WTC11 (cell line): ENCODE measurements around the gene NFATC1.

Experiments
- JUN ChIP-seq: sonication (generic); formaldehyde crosslinking; IDR thresholded peaks from 2 replicates; pipeline ENCODE4 v1.8.0; 2023; ENCODE audit warnings: mild to moderate bottlenecking, missing genetic modification reagents
- USF2 ChIP-seq: sonication (generic); formaldehyde crosslinking; IDR thresholded peaks from 2 replicates; pipeline ENCODE4 v1.8.1; 2023; ENCODE audit warnings: mild to moderate bottlenecking, missing genetic modification reagents, moderate library complexity

GRCh38 chr18:79553696-79554095 lies 158.0 kb downstream of the NFATC1 start:
- no peak for TF ChIP-seq JUN (CRISPR knock-in tag)
- no peak for TF ChIP-seq USF2
